A549 (cell line): ENCODE data around the gene ZNF385D.

Experiments
- CTCF ChIP-seq: fragments of >200 bp; sonication (Bioruptor Twin); formaldehyde crosslinking; IDR thresholded peaks from 3 replicates; pipeline ENCODE4 v1.5.1; 2016
- EP300 ChIP-seq, 2 experiments: fragments of >200 bp; sonication (Bioruptor Twin); formaldehyde crosslinking; IDR thresholded peaks; 2 replicates in 1 of 2; 3 replicates in 1 of 2; pipeline ENCODE4 v1.6.1; 2016 to 2017
- USF2 ChIP-seq: fragments of 450-650 bp; IDR thresholded peaks from 2 replicates; pipeline ENCODE4 v1.6.1; 2014; ENCODE audit warnings: antibody characterized with exemption

DNA sequence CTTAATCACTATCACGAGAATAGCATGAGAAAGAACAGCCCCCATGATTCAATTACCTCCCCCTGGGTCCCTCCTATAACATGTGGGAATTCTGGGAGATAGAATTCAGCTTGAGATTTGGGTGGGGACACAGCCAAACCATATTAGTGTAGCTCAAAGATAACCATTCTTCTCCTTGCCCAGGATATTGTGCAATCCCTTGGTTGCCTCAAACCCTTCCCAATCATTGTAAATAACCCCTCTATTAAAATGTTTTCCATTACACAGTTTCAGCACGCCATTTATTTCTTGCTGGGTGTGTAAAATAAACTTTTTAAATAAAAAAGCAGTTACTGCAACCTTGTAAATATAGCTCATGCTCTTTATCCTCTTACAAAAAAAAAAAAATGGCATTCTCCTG lies 47.7 kb downstream of the ZNF385D start:
- TF ChIP-seq EP300 (IDR thresholded peaks at IDR 0.05) (no peak), CTCF (no peak), USF2 (no peak)
